IPS DF 4.7 (cell line): ENCODE data around the gene PRSS16.
"Not testable (repeated sequence)": the region's sequence is repeated elsewhere in the genome, so short reads cannot be mapped to it uniquely, and the experiment has no call there.

ENCODE experiments used
- DNase-seq: peaks from one replicate; pipeline ENCODE4 v3.0.0-alpha.2; 2013; ENCODE audit warnings: low spot score; ENCODE audit errors: extremely low read depth

PRSS16 gene

GRCh38 chr6:27247133-27247836 lies at the start of gene PRSS16:
Gene PRSS16, plus strand, starts transcription at chr6:27247701. Its CDS starts 37 bp downstream, at chr6:27247738.
- no peak for DNase-seq

GRCh38 chr6:27205375-27206278 lies 41.9 kb upstream of the PRSS16 start:
- no peak for DNase-seq

- no peak for DNase-seq
Measured at GRCh38 chr6:27206806-27207205, 40.7 kb upstream of the PRSS16 start.

- DNase-seq: no peak
Measured at GRCh38 chr6:27208042-27208441, 39.5 kb upstream of the PRSS16 start.

GRCh38 chr6:27209196-27209595 lies 38.3 kb upstream of the PRSS16 start:
- DNase-seq: no peak

- no peak for DNase-seq
Measured at GRCh38 chr6:27209659-27210269, 37.7 kb upstream of the PRSS16 start.

GRCh38 chr6:27213091-27213517 lies 34.4 kb upstream of the PRSS16 start:
- not testable (repeated sequence) for DNase-seq

- no peak for DNase-seq
Measured at GRCh38 chr6:27213544-27214125, 33.9 kb upstream of the PRSS16 start.

GRCh38 chr6:27214126-27214601 lies 33.3 kb upstream of the PRSS16 start:
- DNase-seq: no peak

- DNase-seq: no peak
Measured at GRCh38 chr6:27216874-27217273, 30.6 kb upstream of the PRSS16 start.

- DNase-seq: not testable (repeated sequence)
Measured at GRCh38 chr6:27222971-27223370, 24.5 kb upstream of the PRSS16 start.

- no peak for DNase-seq
Measured at GRCh38 chr6:27224729-27225128, 22.8 kb upstream of the PRSS16 start.

GRCh38 chr6:27228963-27229477 lies 18.5 kb upstream of the PRSS16 start:
- DNase-seq: no peak

GRCh38 chr6:27230758-27231111 lies 16.8 kb upstream of the PRSS16 start:
- DNase-seq: no peak

- no peak for DNase-seq
Measured at GRCh38 chr6:27234576-27234975, 12.9 kb upstream of the PRSS16 start.

- DNase-seq: no peak
Measured at GRCh38 chr6:27237089-27237803, 10.3 kb upstream of the PRSS16 start.

GRCh38 chr6:27238010-27238983 lies 9.2 kb upstream of the PRSS16 start:
- DNase-seq: no peak

- DNase-seq: no peak
Measured at GRCh38 chr6:27239258-27239657, 8.2 kb upstream of the PRSS16 start.

- no peak for DNase-seq
Measured at GRCh38 chr6:27241443-27241842, 6.1 kb upstream of the PRSS16 start.
